IMR-90 (cell line): ENCODE measurements around the gene RC3H2. TPM values are rescaled to one million over a fixed set of nuclear protein-coding genes. Genes with fewer than 3 reads are reported as not detected.
A peak's percentile ranks its signal among the peaks of the same experiment; 100 is the strongest.

ENCODE experiments used
- ATAC-seq: fragments of 200-7000 bp; cut with Tn5 transposase; 2 replicates; pipeline ENCODE4 v1.9.1; 2020; ENCODE audit warnings: low read depth, mild to moderate bottlenecking, moderate library complexity
- BruUV-seq: library from RNA; stranded (reverse); fragments of 400-500 nt; replicated peaks from 2 replicates; lab custom pipeline; 2021; lab: Mats Ljungman, UMichigan
- CTCF ChIA-PET: fragments of 300-600 bp; formaldehyde crosslinking; extraction: SDS; loops from one replicate; lab custom pipeline; 2021; ENCODE audit warnings: antibody characterized with exemption; lab: Yijun Ruan, JAX
- POLR2A ChIA-PET: fragments of 300-600 bp; sonication (Branson Sonifier 250); formaldehyde crosslinking; loops from one replicate; lab custom pipeline; 2022; ENCODE audit warnings: antibody characterized with exemption; ENCODE audit not compliant: unreplicated experiment; lab: Charles Lee
- DNase-seq: peaks from one replicate; pipeline ENCODE4 v3.0.0; 2013
- H2AFZ ChIP-seq: replicated peaks from 2 replicates; pipeline ENCODE3; 2013; ENCODE audit warnings: low read length, mild to moderate bottlenecking; ENCODE audit not compliant: poor library complexity
- H2AK5ac ChIP-seq: 2 replicates; pipeline ENCODE4 v1.6.1; 2013; ENCODE audit warnings: low read depth, low read length, inconsistent platforms
- H2AK9ac ChIP-seq: replicated peaks from 2 replicates; pipeline ENCODE3; 2013; ENCODE audit warnings: mild to moderate bottlenecking, low read depth, low read length, moderate library complexity; ENCODE audit not compliant: poor library complexity
- H2BK120ac ChIP-seq: 2 replicates; pipeline ENCODE4 v1.6.1; 2013; ENCODE audit warnings: low read depth, low read length, inconsistent platforms
- H2BK15ac ChIP-seq: 3 replicates; pipeline ENCODE4 v1.6.1; 2013; ENCODE audit warnings: low read depth, low read length, inconsistent platforms
- H2BK20ac ChIP-seq: 2 replicates; pipeline ENCODE4 v1.6.1; 2013; ENCODE audit warnings: low read depth, mild to moderate bottlenecking, inconsistent platforms, low read length, moderate library complexity
- H2BK5ac ChIP-seq: 2 replicates; pipeline ENCODE4 v1.6.1; 2013; ENCODE audit warnings: mild to moderate bottlenecking, low read depth, low read length, inconsistent platforms; ENCODE audit not compliant: poor library complexity, severe bottlenecking
- H3K14ac ChIP-seq: replicated peaks from 2 replicates; pipeline ENCODE4 v1.6.1; 2013; ENCODE audit warnings: low read depth, low read length, inconsistent platforms
- H3K18ac ChIP-seq: 2 replicates; pipeline ENCODE4 v1.6.1; 2013; ENCODE audit warnings: low read depth, low read length, control low read depth
- H3K23ac ChIP-seq: 2 replicates; pipeline ENCODE4 v1.6.1; 2013; ENCODE audit warnings: low read depth, low read length, inconsistent platforms
- H3K27ac ChIP-seq: 2 replicates; pipeline ENCODE4 v1.5.1; 2013; ENCODE audit warnings: mild to moderate bottlenecking, control low read depth, low read length; ENCODE audit not compliant: insufficient read depth
- H3K27me3 ChIP-seq: 2 replicates; pipeline ENCODE4 v1.6.1; 2013; ENCODE audit warnings: low read length; ENCODE audit not compliant: control insufficient read depth, insufficient read depth
- H3K36me3 ChIP-seq: 2 replicates; pipeline ENCODE4 v1.6.1; 2013; ENCODE audit warnings: low read length, mixed read lengths; ENCODE audit not compliant: control insufficient read depth, insufficient read depth
- H3K4ac ChIP-seq: 2 replicates; pipeline ENCODE4 v1.6.1; 2013; ENCODE audit warnings: low read depth, low read length, inconsistent platforms
- H3K4me1 ChIP-seq: 2 replicates; pipeline ENCODE4 v1.6.1; 2013; ENCODE audit warnings: low read length, mixed read lengths; ENCODE audit not compliant: control insufficient read depth, insufficient read depth
- H3K4me2 ChIP-seq: 2 replicates; pipeline ENCODE4 v1.6.1; 2013; ENCODE audit warnings: low read depth, mild to moderate bottlenecking, control low read depth, low read length, moderate library complexity
- H3K4me3 ChIP-seq: 2 replicates; pipeline ENCODE4 v1.5.1; 2013; ENCODE audit warnings: low read depth, mild to moderate bottlenecking, control low read depth, low read length, moderate library complexity; ENCODE audit not compliant: insufficient read depth
- H3K56ac ChIP-seq: 2 replicates; pipeline ENCODE4 v1.6.1; 2013; ENCODE audit warnings: low read length, inconsistent platforms; ENCODE audit not compliant: insufficient read depth; ENCODE audit errors: extremely low read depth
- H3K79me1 ChIP-seq, 2 experiments: 2 replicates each; pipeline ENCODE4 v1.6.1; 2013; ENCODE audit warnings: low read length in 2 of 2, inconsistent platforms in 1 of 2, low read depth in 1 of 2
- H3K9ac ChIP-seq: 2 replicates; pipeline ENCODE4 v1.6.1; 2013; ENCODE audit warnings: low read depth, low read length, control low read depth
- H3K9me1 ChIP-seq: 2 replicates; pipeline ENCODE4 v1.6.1; 2013; ENCODE audit warnings: low read length, inconsistent platforms; ENCODE audit not compliant: insufficient read depth
- H3K9me3 ChIP-seq: 2 replicates; pipeline ENCODE4 v1.6.1; 2013; ENCODE audit warnings: low read length; ENCODE audit not compliant: control insufficient read depth, insufficient read depth
- H4K20me1 ChIP-seq: 2 replicates; pipeline ENCODE4 v1.6.1; 2013; ENCODE audit warnings: low read length, inconsistent platforms; ENCODE audit not compliant: insufficient read depth
- H4K5ac ChIP-seq: 2 replicates; pipeline ENCODE4 v1.6.1; 2013; ENCODE audit warnings: mild to moderate bottlenecking, low read depth, low read length, control low read depth
- H4K8ac ChIP-seq, 2 experiments: 2 replicates each; pipeline ENCODE4 v1.6.1; 2013; ENCODE audit warnings: low read depth in 2 of 2, low read length in 2 of 2, control low read depth in 1 of 2, inconsistent platforms in 1 of 2
- H4K91ac ChIP-seq: 2 replicates; pipeline ENCODE4 v1.6.1; 2013; ENCODE audit warnings: low read depth, low read length, inconsistent platforms; ENCODE audit not compliant: insufficient read depth
- CHD1 ChIP-seq: IDR thresholded peaks from 2 replicates; pipeline ENCODE4 v1.6.1; 2012; ENCODE audit warnings: low read depth, low read length, improper control_type of control experiment
- ELK1 ChIP-seq: fragments of 150-350 bp; IDR thresholded peaks from 2 replicates; pipeline ENCODE4 v1.6.1; 2016; ENCODE audit warnings: low read depth, mild to moderate bottlenecking, low read length, moderate library complexity, borderline replicate concordance
- FOS ChIP-seq: fragments of 150-350 bp; IDR thresholded peaks from 2 replicates; pipeline ENCODE4 v1.6.1; 2016; ENCODE audit warnings: low read depth, low read length
- MAFK ChIP-seq: IDR thresholded peaks from 2 replicates; pipeline ENCODE4 v1.6.1; 2012; ENCODE audit warnings: low read depth, low read length, improper control_type of control experiment
- MAZ ChIP-seq: IDR thresholded peaks from 2 replicates; pipeline ENCODE4 v1.6.1; 2012; ENCODE audit warnings: low read depth, mild to moderate bottlenecking, low read length, improper control_type of control experiment, moderate library complexity, borderline replicate concordance
- MXI1 ChIP-seq: IDR thresholded peaks from 2 replicates; pipeline ENCODE4 v1.6.1; 2012; ENCODE audit warnings: low read depth, mild to moderate bottlenecking, low read length, moderate library complexity, borderline replicate concordance
- NFE2L2 ChIP-seq: fragments of 150-350 bp; IDR thresholded peaks from 2 replicates; pipeline ENCODE4 v1.6.1; 2016; ENCODE audit warnings: low read depth, mild to moderate bottlenecking, low read length
- POLR2A ChIP-seq: IDR thresholded peaks from 2 replicates; pipeline ENCODE4 v1.6.1; 2012; ENCODE audit warnings: mild to moderate bottlenecking, low read depth, low read length
- RFX5 ChIP-seq: IDR thresholded peaks from 2 replicates; pipeline ENCODE4 v1.8.0; 2012; ENCODE audit warnings: low read depth, mild to moderate bottlenecking, low read length, moderate library complexity
- SMC3 ChIP-seq: fragments of 150-350 bp; IDR thresholded peaks from 2 replicates; pipeline ENCODE4 v1.6.1; 2016; ENCODE audit warnings: low read depth, mild to moderate bottlenecking, antibody characterized with exemption, low read length, moderate library complexity
- WGBS, 2 experiments: methylation state at CpG; one replicate each; pipeline versions ENCODE4 v1.1.5 to v1.1.7; 2013; ENCODE audit warnings: missing lambda C conversion rate in 2 of 2; ENCODE audit not compliant: insufficient read length in 1 of 2; ENCODE audit errors: extremely low coverage in 2 of 2; 5-methylcytosine and 5-hydroxymethylcytosine counted together
- dilution Hi-C: fragments of 300-500 bp; cut with HindIII; formaldehyde crosslinking; loops from one replicate; pipeline ENCODE4 v1.14.3; 2018; ENCODE audit warnings: low sequenced_read_pairs; ENCODE audit not compliant: unreplicated experiment
- in situ Hi-C: fragments of 300-500 bp; cut with MboI; formaldehyde crosslinking; loops from 3 replicates; pipeline ENCODE4 v1.14.3; 2019; ENCODE audit warnings: low sequenced_read_pairs, inconsistent platforms, mixed read lengths
- intact Hi-C: fragments of 100-400 bp; cut with micrococcal nuclease; formaldehyde crosslinking; loops from 2 replicates; pipeline ENCODE4 v1.10.0; 2022
- polyA plus RNA-seq, 3 experiments: library from polyadenylated mRNA; depleted of rRNA; stranded (reverse); fragments of >200 nt; gene quantifications; 2 replicates each; pipeline ENCODE4 v1.2.3, GENCODE V29; 2012; ENCODE audit warnings: low replicate concordance in 1 of 3
- total RNA-seq: library from RNA; depleted of rRNA; stranded (reverse); fragments of >200 nt; gene quantifications from 2 replicates; pipeline ENCODE4 v1.2.3, GENCODE V29; 2012

RC3H2 gene
- total and polyA plus RNA-seq, 2 of the 4 experiments (the other 2 are of a cell fraction): 14.7 to 58.4 TPM

GRCh38 chr9:122819326-122819725, 85.8 kb downstream of the RC3H2 start:
- H3K27ac ChIP-seq: peak overlapping the region; percentile 22
- DNase-seq (peak; percentile 79), ATAC-seq (peak; percentile 76)
- no peaks in the 10 kb centered on the region for H4K20me1 ChIP-seq
- no peak overlapping the region for H3K14ac ChIP-seq
- H3K4ac ChIP-seq: peak overlapping the region; percentile 51; the same call in 1 of the 2 replicates
- peaks cover 35% of the 10 kb centered on the region for H3K36me3 ChIP-seq
- BruUV-seq: no TSS peak
- peak overlapping the region; percentile 47 for H2BK120ac ChIP-seq
- H4K8ac ChIP-seq: no peak overlapping the region
- in situ Hi-C loops (loop anchor here (10.0 kb wide), 1 partner anchor 445 kb away; the partner anchor contains the start of gene PTGS1), dilution Hi-C loops (no loop called here), intact Hi-C loops (loop anchor here (10.0 kb wide), 1 partner anchor 725 kb away; the partner anchor contains the start of gene TTLL11)
- no peak overlapping the region for H2AK9ac ChIP-seq
- no peak overlapping the region; the same call in 1 of the 2 replicates for H4K91ac ChIP-seq
- peak overlapping the region; percentile 49 for H2BK5ac ChIP-seq
- no peak overlapping the region for H3K18ac ChIP-seq
- peak overlapping the region; percentile 1; the same call in 1 of the 2 replicates for H3K4me2 ChIP-seq
- peaks cover 10% of the 10 kb centered on the region for H3K4me1 ChIP-seq
- TF ChIP-seq POLR2A (no peak), CHD1 (no peak), SMC3 (no peak), NFE2L2 (no peak), RFX5 (no peak), MAZ (no peak), ELK1 (no peak), MXI1 (no peak), MAFK (no peak), FOS (no peak)
- peaks cover 14% of the 10 kb centered on the region for H3K9me1 ChIP-seq
- ChIA-PET CTCF (no interaction called here), POLR2A (no interaction called here)
- peaks cover 24 to 46% of the 10 kb centered on the region in 2 experiments for H3K79me1 ChIP-seq
- no peak overlapping the region for H2BK15ac ChIP-seq
- no peak overlapping the region for H2AK5ac ChIP-seq
- H3K56ac ChIP-seq: no peak overlapping the region
- H4K5ac ChIP-seq: no peak overlapping the region
- no peaks in the 10 kb centered on the region for H3K9me3 ChIP-seq
- H2AFZ ChIP-seq: no peak overlapping the region
- H3K4me3 ChIP-seq: no peak overlapping the region
- 0 out of 2 replicates have a peak overlapping the region, but pooled peaks have one; percentile 11 for H2BK20ac ChIP-seq
- H3K27me3 ChIP-seq: no peaks in the 10 kb centered on the region
- no peak overlapping the region for H3K23ac ChIP-seq
- no CpG with 5 or more reads among the region's 3 CpGs for WGBS, 2 experiments
- H3K9ac ChIP-seq: no peak overlapping the region
